ENCODE results near the gene LYSMD2.

- no peak for TF ChIP-seq EZH2 (IDR thresholded peaks at IDR 0.05; ENCODE audit: insufficient read depth, poor library complexity, severe bottlenecking)
- no peak for TF ChIP-seq EZH2phosphoT487 (IDR thresholded peaks at IDR 0.05; ENCODE audit: insufficient read depth, low read depth)
Measured at GRCh38 chr15:51756482-51756881, 19.0 kb upstream of the LYSMD2 start.
